ENCODE data around the gene IFNAR1.

IFNAR1 gene

GRCh38 chr21:33397717-33398116 lies 72.9 kb downstream of the IFNAR1 start:
- no peak overlapping the region for H3K4me3 ChIP-seq (ENCODE audit: low read length)
- no peaks in the 10 kb centered on the region for H3K9me3 ChIP-seq (ENCODE audit: control insufficient read depth, insufficient read depth, low read length)
- WGBS (ENCODE audit: insufficient coverage, insufficient read length), result no CpG with 5 or more reads among the region's 3 CpGs
- no peaks in the 10 kb centered on the region for H3K36me3 ChIP-seq (ENCODE audit: control insufficient read depth, insufficient read depth, low read length)
- no peaks in the 10 kb centered on the region for H3K27me3 ChIP-seq (ENCODE audit: control insufficient read depth, insufficient read depth, low read length)
- H3K4me1 ChIP-seq (ENCODE audit: control insufficient read depth, insufficient read depth, low read length), result no peaks in the 10 kb centered on the region
- DNase-seq (ENCODE audit: low read depth, low spot score), result no peak
- H3K27ac ChIP-seq (ENCODE audit: low read length), result no peak overlapping the region

GRCh38 chr21:33398361-33398760 lies 73.6 kb downstream of the IFNAR1 start:
- Histone ChIP-seq H3K36me3 (ENCODE audit: control insufficient read depth, insufficient read depth, low read length) (no peaks in the 10 kb centered on the region), H3K27me3 (ENCODE audit: control insufficient read depth, insufficient read depth, low read length) (no peaks in the 10 kb centered on the region), H3K4me1 (ENCODE audit: control insufficient read depth, insufficient read depth, low read length) (no peaks in the 10 kb centered on the region; the same call in 1 of the 2 replicates), H3K9me3 (ENCODE audit: control insufficient read depth, insufficient read depth, low read length) (no peaks in the 10 kb centered on the region), H3K4me3 (ENCODE audit: low read length) (no peak overlapping the region), H3K27ac (ENCODE audit: low read length) (no peak overlapping the region)
- DNase-seq (ENCODE audit: low read depth, low spot score), result no peak
- no CpG with 5 or more reads among the region's 5 CpGs for WGBS (ENCODE audit: insufficient coverage, insufficient read length)

- H3K27ac ChIP-seq (ENCODE audit: low read length), result no peak overlapping the region
- DNase-seq (ENCODE audit: low read depth, low spot score), result no peak
- no CpG with 5 or more reads among the region's 6 CpGs for WGBS (ENCODE audit: insufficient coverage, insufficient read length)
Measured at GRCh38 chr21:33401630-33401992, 76.8 kb downstream of the IFNAR1 start.

GRCh38 chr21:33402001-33402979 lies 77.5 kb downstream of the IFNAR1 start:
- H3K27ac ChIP-seq (ENCODE audit: low read length), result no peak overlapping the region

More at GRCh38 chr21:33401630-33401992, 76.8 kb downstream of the IFNAR1 start:
- H3K4me3 ChIP-seq (ENCODE audit: low read length), result no peak overlapping the region
- H3K36me3 ChIP-seq (ENCODE audit: control insufficient read depth, insufficient read depth, low read length), result no peaks in the 10 kb centered on the region
- H3K9me3 ChIP-seq (ENCODE audit: control insufficient read depth, insufficient read depth, low read length), result no peaks in the 10 kb centered on the region
- no peaks in the 10 kb centered on the region for H3K27me3 ChIP-seq (ENCODE audit: control insufficient read depth, insufficient read depth, low read length)
- H3K4me1 ChIP-seq (ENCODE audit: control insufficient read depth, insufficient read depth, low read length), result no peaks in the 10 kb centered on the region; the same call in none of the 2 replicates

GRCh38 chr21:33403128-33403785 lies 78.5 kb downstream of the IFNAR1 start, which contains the start of gene IFNGR2:
Gene IFNGR2 (plus strand): TSS chr21:33403413. CDS start chr21:33403544, 131 bp downstream.
- no peak within 1 kb of the TSS for H3K27ac ChIP-seq (ENCODE audit: low read length)

More at GRCh38 chr21:33402001-33402979, 77.5 kb downstream of the IFNAR1 start:
- no peaks in the 10 kb centered on the region for H3K36me3 ChIP-seq (ENCODE audit: control insufficient read depth, insufficient read depth, low read length)
- DNase-seq (ENCODE audit: low read depth, low spot score), result no peak
- H3K4me3 ChIP-seq (ENCODE audit: low read length), result peak overlapping the region; percentile 85; the same call in 1 of the 2 replicates
- no peaks in the 10 kb centered on the region for H3K9me3 ChIP-seq (ENCODE audit: control insufficient read depth, insufficient read depth, low read length)
- no CpG with 5 or more reads among the region's 45 CpGs for WGBS (ENCODE audit: insufficient coverage, insufficient read length)
- no peaks in the 10 kb centered on the region; the same call in none of the 2 replicates for H3K4me1 ChIP-seq (ENCODE audit: control insufficient read depth, insufficient read depth, low read length)
- no peaks in the 10 kb centered on the region for H3K27me3 ChIP-seq (ENCODE audit: control insufficient read depth, insufficient read depth, low read length)

GRCh38 chr21:33403786-33404585 lies 79.2 kb downstream of the IFNAR1 start:
- H3K4me1 ChIP-seq (ENCODE audit: control insufficient read depth, insufficient read depth, low read length), result no peaks in the 10 kb centered on the region; the same call in none of the 2 replicates
- H3K4me3 ChIP-seq (ENCODE audit: low read length), result peak overlapping the region; percentile 85
- no peaks in the 10 kb centered on the region for H3K27me3 ChIP-seq (ENCODE audit: control insufficient read depth, insufficient read depth, low read length)
- no CpG with 5 or more reads among the region's 47 CpGs for WGBS (ENCODE audit: insufficient coverage, insufficient read length)
- no peaks in the 10 kb centered on the region for H3K9me3 ChIP-seq (ENCODE audit: control insufficient read depth, insufficient read depth, low read length)
- no peak for DNase-seq (ENCODE audit: low read depth, low spot score)
- no peak overlapping the region for H3K27ac ChIP-seq (ENCODE audit: low read length)
- H3K36me3 ChIP-seq (ENCODE audit: control insufficient read depth, insufficient read depth, low read length), result no peaks in the 10 kb centered on the region

More at GRCh38 chr21:33403128-33403785, 78.5 kb downstream of the IFNAR1 start, which contains the start of gene IFNGR2:
- Histone ChIP-seq H3K4me1 (ENCODE audit: control insufficient read depth, insufficient read depth, low read length) (no peaks in the 10 kb centered on the region; the same call in none of the 2 replicates), H3K27me3 (ENCODE audit: control insufficient read depth, insufficient read depth, low read length) (no peaks in the 10 kb centered on the region), H3K4me3 (ENCODE audit: low read length) (peak within 1 kb of the TSS; percentile 85), H3K36me3 (ENCODE audit: control insufficient read depth, insufficient read depth, low read length) (no peaks in the 10 kb centered on the region), H3K9me3 (ENCODE audit: control insufficient read depth, insufficient read depth, low read length) (no peaks in the 10 kb centered on the region)
- no peak for DNase-seq (ENCODE audit: low read depth, low spot score)
- WGBS (ENCODE audit: insufficient coverage, insufficient read length), result no CpG with 5 or more reads among the region's 89 CpGs

- Histone ChIP-seq H3K36me3 (ENCODE audit: control insufficient read depth, insufficient read depth, low read length) (0 out of 2 replicates have a peak, but pooled peaks cover 2% of the 10 kb centered on the region), H3K4me3 (ENCODE audit: low read length) (no peak overlapping the region), H3K27me3 (ENCODE audit: control insufficient read depth, insufficient read depth, low read length) (no peaks in the 10 kb centered on the region), H3K9me3 (ENCODE audit: control insufficient read depth, insufficient read depth, low read length) (no peaks in the 10 kb centered on the region), H3K27ac (ENCODE audit: low read length) (no peak overlapping the region), H3K4me1 (ENCODE audit: control insufficient read depth, insufficient read depth, low read length) (no peaks in the 10 kb centered on the region; the same call in none of the 2 replicates)
- DNase-seq (ENCODE audit: low read depth, low spot score), result no peak
- WGBS (ENCODE audit: insufficient coverage, insufficient read length), result no CpG with 5 or more reads among the region's 5 CpGs
Measured at GRCh38 chr21:33406493-33406892, 81.7 kb downstream of the IFNAR1 start.
